Mesenchymal stem cell (in vitro differentiated cells and primary cell): ENCODE measurements around the gene CCDC191.

ENCODE experiments used
- DNase-seq: peaks from one replicate; pipeline ENCODE4 v3.0.0-alpha.2; 2013
- H2AFZ ChIP-seq: one replicate; pipeline ENCODE4 v1.6.1; 2013; ENCODE audit warnings: low read depth, mild to moderate bottlenecking, control low read depth, inconsistent platforms, low read length, moderate library complexity
- H2AK5ac ChIP-seq: 2 replicates; pipeline ENCODE4 v1.6.1; 2013; ENCODE audit warnings: low read length, moderate library complexity, mild to moderate bottlenecking, inconsistent platforms; ENCODE audit not compliant: severe bottlenecking
- H2BK120ac ChIP-seq: one replicate; pipeline ENCODE4 v1.6.1; 2013; ENCODE audit warnings: low read depth, mild to moderate bottlenecking, inconsistent platforms, low read length, moderate library complexity
- H2BK12ac ChIP-seq, 2 experiments: one replicate each; pipeline ENCODE4 v1.6.1; 2013; ENCODE audit warnings: inconsistent platforms in 2 of 2, low read length in 2 of 2, mild to moderate bottlenecking in 2 of 2, moderate library complexity in 2 of 2, control low read depth in 1 of 2
- H2BK15ac ChIP-seq: one replicate; pipeline ENCODE4 v1.6.1; 2013; ENCODE audit warnings: mild to moderate bottlenecking, low read depth, inconsistent platforms; ENCODE audit not compliant: poor library complexity, severe bottlenecking
- H2BK5ac ChIP-seq: 2 replicates; pipeline ENCODE4 v1.6.1; 2013; ENCODE audit warnings: low read depth, mild to moderate bottlenecking, low read length, control low read depth, inconsistent platforms; ENCODE audit not compliant: poor library complexity, severe bottlenecking
- H3K14ac ChIP-seq, 2 experiments: one replicate each; pipeline ENCODE4 v1.6.1; 2013; ENCODE audit warnings: inconsistent platforms in 2 of 2, low read length in 2 of 2, control low read depth in 1 of 2, mild to moderate bottlenecking in 1 of 2, moderate library complexity in 1 of 2
- H3K18ac ChIP-seq, 2 experiments: one replicate each; pipeline ENCODE4 v1.6.1; 2013; ENCODE audit warnings: inconsistent platforms in 2 of 2, low read length in 2 of 2, control low read depth in 1 of 2, low read depth in 1 of 2, mild to moderate bottlenecking in 1 of 2
- H3K23ac ChIP-seq, 2 experiments: one replicate each; pipeline ENCODE4 v1.6.1; 2013; ENCODE audit warnings: inconsistent platforms in 2 of 2, low read length in 2 of 2, mild to moderate bottlenecking in 2 of 2, moderate library complexity in 2 of 2, control low read depth in 1 of 2
- H3K27ac ChIP-seq: 2 replicates; pipeline ENCODE4 v1.5.1; 2013; ENCODE audit warnings: mild to moderate bottlenecking, moderate library complexity, low read length, control low read depth, inconsistent platforms; ENCODE audit not compliant: poor library complexity, severe bottlenecking
- H3K27me3 ChIP-seq, 2 experiments: 2 replicates each; pipeline versions ENCODE4 v1.6.1 to v1.7.0; 2013; ENCODE audit warnings: low read length in 2 of 2, mild to moderate bottlenecking in 2 of 2, moderate library complexity in 2 of 2, control low read depth in 1 of 2, inconsistent platforms in 1 of 2; ENCODE audit not compliant: control insufficient read depth in 1 of 2, insufficient read depth in 1 of 2
- H3K36me3 ChIP-seq, 2 experiments: 2 replicates each; pipeline versions ENCODE4 v1.6.1 to v1.7.0; 2013; ENCODE audit warnings: low read length in 2 of 2, control low read depth in 1 of 2, inconsistent platforms in 1 of 2, low read depth in 1 of 2, mild to moderate bottlenecking in 1 of 2; ENCODE audit not compliant: insufficient read depth in 2 of 2, control insufficient read depth in 1 of 2
- H3K4ac ChIP-seq, 2 experiments: one replicate each; pipeline ENCODE4 v1.6.1; 2013; ENCODE audit warnings: inconsistent platforms in 2 of 2, low read length in 2 of 2, mild to moderate bottlenecking in 2 of 2, moderate library complexity in 2 of 2, control low read depth in 1 of 2, low read depth in 1 of 2
- H3K4me1 ChIP-seq: 2 replicates; pipeline ENCODE4 v1.6.1; 2013; ENCODE audit warnings: low read depth, low read length, control low read depth; ENCODE audit not compliant: control insufficient read depth, insufficient read depth
- H3K4me2 ChIP-seq: 2 replicates; pipeline ENCODE4 v1.6.1; 2013; ENCODE audit warnings: low read length, mild to moderate bottlenecking, inconsistent platforms; ENCODE audit not compliant: poor library complexity, severe bottlenecking
- H3K4me3 ChIP-seq, 2 experiments: 2 replicates each; pipeline versions ENCODE4 v1.5.1 to v1.7.0; 2013; ENCODE audit warnings: low read length in 2 of 2, mild to moderate bottlenecking in 2 of 2, control low read depth in 1 of 2, low read depth in 1 of 2; ENCODE audit not compliant: insufficient read depth in 1 of 2
- H3K79me1 ChIP-seq: replicated peaks from 2 replicates; pipeline ENCODE4 v1.6.1; 2013; ENCODE audit warnings: mild to moderate bottlenecking, control low read depth, low read length, inconsistent platforms; ENCODE audit not compliant: poor library complexity, severe bottlenecking
- H3K9ac ChIP-seq: 2 replicates; pipeline ENCODE4 v1.7.0; 2013; ENCODE audit warnings: mild to moderate bottlenecking, low read length, moderate library complexity
- H3K9me3 ChIP-seq: 2 replicates; pipeline ENCODE4 v1.7.0; 2013; ENCODE audit warnings: mild to moderate bottlenecking, low read length; ENCODE audit not compliant: control insufficient read depth
- H4K8ac ChIP-seq: one replicate; pipeline ENCODE4 v1.6.1; 2013; ENCODE audit warnings: inconsistent platforms, mild to moderate bottlenecking, low read length, moderate library complexity
- H4K91ac ChIP-seq: one replicate; pipeline ENCODE4 v1.6.1; 2013; ENCODE audit warnings: mild to moderate bottlenecking, low read length, inconsistent platforms
- WGBS: methylation state at CpG from one replicate; pipeline ENCODE4 v1.1.7; 2013; ENCODE audit warnings: mixed read lengths; 5-methylcytosine and 5-hydroxymethylcytosine counted together

CCDC191 gene

DNA sequence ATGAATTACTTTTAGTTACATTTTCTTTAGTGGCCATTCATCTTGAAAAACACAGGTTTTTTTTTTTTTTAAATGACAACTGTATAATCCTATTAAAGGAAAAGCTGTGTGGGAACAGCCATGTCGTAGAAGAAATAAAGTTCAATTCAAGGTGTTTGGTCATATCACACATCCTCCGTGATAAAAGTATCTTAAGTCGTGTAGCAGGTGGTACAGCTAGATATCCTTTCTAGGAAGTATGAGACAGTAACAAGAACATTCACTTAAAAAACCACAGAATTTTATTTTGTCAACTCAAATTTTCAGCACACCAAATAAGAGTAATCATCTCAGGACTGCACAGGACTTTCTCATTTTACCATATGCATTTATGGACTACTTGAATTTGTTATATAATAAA, 92.4 kb downstream of the CCDC191 start:
- Histone ChIP-seq H4K91ac (no peak overlapping the region), H4K8ac (no peak overlapping the region), H3K4ac (no peak overlapping the region), H2BK15ac (no peak overlapping the region), H2BK5ac (no peak overlapping the region), H3K23ac (no peak overlapping the region), H2AFZ (no peak overlapping the region), H3K14ac (no peak overlapping the region), H3K27ac (no peak overlapping the region), H3K9ac (no peak overlapping the region), H2AK5ac (no peak overlapping the region), H3K4me2 (no peak overlapping the region), H3K79me1 (no peaks in the 10 kb centered on the region), H3K4me3 (no peak overlapping the region), H3K27me3 (no peaks in the 10 kb centered on the region), H2BK120ac (no peak overlapping the region), H3K36me3 (peaks cover 0 to 6% of the 10 kb centered on the region in 2 experiments), H3K9me3 (no peaks in the 10 kb centered on the region), H3K18ac (no peak overlapping the region), H3K4me1 (no peaks in the 10 kb centered on the region), H2BK12ac (no peak overlapping the region)
- WGBS = 93% methylated on average over 3 of the region's 3 CpGs
- DNase-seq = no peak

DNA sequence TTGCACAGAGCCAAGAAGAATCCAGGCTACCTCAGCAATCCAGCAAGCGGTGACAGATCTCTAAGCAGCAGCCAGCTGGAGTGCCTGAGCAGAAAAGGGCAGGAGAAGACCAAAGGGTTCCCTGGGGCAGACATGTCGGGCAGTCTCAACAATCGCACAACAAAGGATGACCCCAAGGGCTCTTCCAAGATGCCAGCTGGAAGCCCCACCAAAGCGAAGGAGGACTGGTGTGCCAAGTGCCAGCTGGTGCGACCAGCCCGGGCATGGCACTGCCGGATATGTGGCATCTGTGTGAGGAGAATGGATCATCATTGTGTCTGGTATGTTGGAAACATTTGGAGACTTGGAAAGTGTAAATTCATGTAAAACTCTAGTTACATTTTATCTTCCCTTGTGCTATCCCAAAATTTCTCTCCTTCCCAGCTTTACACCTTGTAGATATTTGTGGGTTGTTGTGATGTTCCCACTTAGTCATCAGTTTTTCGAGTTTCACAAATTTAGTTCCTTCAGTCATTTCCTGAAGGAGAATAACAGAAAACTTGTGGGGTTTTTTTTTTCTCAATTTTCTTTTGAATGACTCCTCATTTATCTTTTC, 102.1 kb downstream of the CCDC191 start:
- H3K9me3 ChIP-seq = no peaks in the 10 kb centered on the region
- no peak overlapping the region for H3K18ac ChIP-seq
- H4K8ac ChIP-seq = no peak overlapping the region
- no peaks in the 10 kb centered on the region for H3K36me3 ChIP-seq
- no peak overlapping the region for H2AFZ ChIP-seq
- H3K79me1 ChIP-seq = no peaks in the 10 kb centered on the region
- no peaks in the 10 kb centered on the region for H3K4me1 ChIP-seq
- no peak overlapping the region for H2BK5ac ChIP-seq
- H3K4me2 ChIP-seq = no peak overlapping the region
- no peak overlapping the region for H2BK120ac ChIP-seq
- no peak overlapping the region for H3K27ac ChIP-seq
- no peak overlapping the region for H3K9ac ChIP-seq
- DNase-seq = no peak
- H3K4ac ChIP-seq = no peak overlapping the region
- H4K91ac ChIP-seq = no peak overlapping the region
- no peak overlapping the region for H2BK12ac ChIP-seq
- no peak overlapping the region for H2AK5ac ChIP-seq
- H3K4me3 ChIP-seq = no peak overlapping the region
- H3K23ac ChIP-seq = no peak overlapping the region
- peaks cover 8 to 20% of the 10 kb centered on the region in 2 experiments for H3K27me3 ChIP-seq
- 84% methylated on average over 5 of the region's 8 CpGs for WGBS
- no peak overlapping the region for H3K14ac ChIP-seq
- H2BK15ac ChIP-seq = no peak overlapping the region

GRCh38 chr3:113953677-113954076, 102.6 kb downstream of the CCDC191 start:
- WGBS = 83% methylated on average over 7 of the region's 7 CpGs

GRCh38 chr3:113952921-113953320, 103.4 kb downstream of the CCDC191 start:
- no peak overlapping the region for H2BK15ac ChIP-seq
- no peaks in the 10 kb centered on the region for H3K9me3 ChIP-seq
- H3K36me3 ChIP-seq = no peaks in the 10 kb centered on the region
- H3K4ac ChIP-seq = no peak overlapping the region
- H4K91ac ChIP-seq = no peak overlapping the region
- H2BK5ac ChIP-seq = no peak overlapping the region
- no peaks in the 10 kb centered on the region for H3K79me1 ChIP-seq
- H3K27ac ChIP-seq = no peak overlapping the region
- H3K18ac ChIP-seq = no peak overlapping the region
- no peak overlapping the region for H2BK120ac ChIP-seq
- no peak overlapping the region for H4K8ac ChIP-seq
- H3K4me2 ChIP-seq = no peak overlapping the region
- H3K9ac ChIP-seq = no peak overlapping the region
- H3K27me3 ChIP-seq = peaks cover 17 to 26% of the 10 kb centered on the region in 2 experiments
- H2AK5ac ChIP-seq = no peak overlapping the region
- H3K14ac ChIP-seq = no peak overlapping the region
- H3K4me3 ChIP-seq = no peak overlapping the region
- no peak for DNase-seq
- H2BK12ac ChIP-seq = no peak overlapping the region
- H2AFZ ChIP-seq = no peak overlapping the region
- H3K23ac ChIP-seq = no peak overlapping the region
- peaks cover 5% of the 10 kb centered on the region for H3K4me1 ChIP-seq

More at GRCh38 chr3:113953677-113954076, 102.6 kb downstream of the CCDC191 start:
- Histone ChIP-seq H4K8ac (no peak overlapping the region), H2AK5ac (no peak overlapping the region), H3K27ac (no peak overlapping the region), H3K27me3 (peaks cover 10 to 23% of the 10 kb centered on the region in 2 experiments), H2AFZ (no peak overlapping the region), H2BK120ac (no peak overlapping the region), H3K4me2 (no peak overlapping the region), H3K36me3 (no peaks in the 10 kb centered on the region), H3K9ac (no peak overlapping the region), H3K4me1 (no peaks in the 10 kb centered on the region), H2BK15ac (no peak overlapping the region), H3K9me3 (no peaks in the 10 kb centered on the region), H3K4me3 (no peak overlapping the region), H3K4ac (no peak overlapping the region), H4K91ac (no peak overlapping the region), H2BK5ac (no peak overlapping the region), H3K14ac (no peak overlapping the region), H3K18ac (no peak overlapping the region), H3K23ac (no peak overlapping the region), H3K79me1 (no peaks in the 10 kb centered on the region), H2BK12ac (no peak overlapping the region)
- no peak for DNase-seq
